A673 (cell line): ENCODE measurements around the gene APLP2. TPM values are rescaled to one million over a fixed set of nuclear protein-coding genes. Genes with fewer than 3 reads are reported as not detected.

Source experiments
- BruUV-seq: library from RNA; stranded (reverse); fragments of 400-500 nt; replicated peaks from 2 replicates; lab custom pipeline; 2021; lab: Mats Ljungman, UMichigan
- CTCF ChIA-PET: fragments of 300-600 bp; sonication (Branson Sonifier 250); formaldehyde crosslinking; loops from one replicate; lab custom pipeline; 2022; ENCODE audit warnings: antibody characterized with exemption; lab: Charles Lee
- POLR2A ChIA-PET: fragments of 300-600 bp; sonication (Branson Sonifier 250); formaldehyde crosslinking; loops from one replicate; lab custom pipeline; 2022; ENCODE audit warnings: antibody characterized with exemption; ENCODE audit not compliant: low non-redundant PET; lab: Charles Lee
- DNase-seq: peaks from one replicate; pipeline ENCODE4 v3.0.0-alpha.2; 2015; ENCODE audit warnings: low spot score
- H3K27ac ChIP-seq: fragments of 200-600 bp; sonication (generic); 2 replicates; pipeline ENCODE4 v1.5.1; 2016; ENCODE audit warnings: mixed run types, low read depth, mild to moderate bottlenecking, mixed read lengths, antibody characterized with exemption, low read length; ENCODE audit not compliant: poor library complexity, severe bottlenecking
- H3K27me3 ChIP-seq: fragments of 200-600 bp; sonication (generic); replicated peaks from 2 replicates; pipeline ENCODE4 v1.6.1; 2017; ENCODE audit warnings: mixed run types, low read depth, mild to moderate bottlenecking, mixed read lengths, antibody characterized with exemption, low read length; ENCODE audit not compliant: insufficient read depth, poor library complexity
- H3K36me3 ChIP-seq: fragments of 200-600 bp; sonication (generic); 2 replicates; pipeline ENCODE4 v1.6.1; 2016; ENCODE audit warnings: mixed run types, mild to moderate bottlenecking, mixed read lengths, antibody characterized with exemption, low read length; ENCODE audit not compliant: insufficient read depth, poor library complexity, severe bottlenecking
- H3K4me1 ChIP-seq: fragments of 200-600 bp; sonication (generic); 2 replicates; pipeline ENCODE4 v1.6.1; 2017; ENCODE audit warnings: mixed run types, mild to moderate bottlenecking, mixed read lengths, antibody characterized with exemption, low read length; ENCODE audit not compliant: insufficient read depth, poor library complexity, severe bottlenecking
- H3K4me3 ChIP-seq: fragments of 200-600 bp; sonication (generic); 2 replicates; pipeline ENCODE4 v1.5.1; 2016; ENCODE audit warnings: low read depth, mixed run types, mild to moderate bottlenecking, mixed read lengths, low read length; ENCODE audit not compliant: poor library complexity, severe bottlenecking
- H3K9me3 ChIP-seq: fragments of 200-600 bp; sonication (generic); 2 replicates; pipeline ENCODE4 v1.6.1; 2016; ENCODE audit warnings: mixed run types, low read depth, mild to moderate bottlenecking, mixed read lengths, antibody characterized with exemption, low read length; ENCODE audit not compliant: poor library complexity, severe bottlenecking
- EZH2 ChIP-seq: fragments of 200-600 bp; sonication (generic); IDR thresholded peaks from 2 replicates; pipeline ENCODE4 v1.6.1; 2017; ENCODE audit warnings: borderline replicate concordance, low read depth, mild to moderate bottlenecking, mixed read lengths, antibody characterized with exemption, low read length; ENCODE audit not compliant: poor library complexity, severe bottlenecking
- intact Hi-C: fragments of 100-400 bp; cut with micrococcal nuclease; formaldehyde crosslinking; loops from one replicate; pipeline ENCODE4 v1.10.0; 2022; ENCODE audit not compliant: unreplicated experiment
- total RNA-seq: library from RNA; stranded (reverse); gene quantifications from 2 replicates; pipeline ENCODE4 v1.2.3, GENCODE V29; 2021
- TF ChIP-seq, protein P1 (sequence below): fragments of 300-800, 200-600 bp; sonication (generic); conservative IDR thresholded peaks from 2 replicates; pipeline ENCODE4 v1.5.1; 2017; ENCODE audit warnings: low read depth, mild to moderate bottlenecking, antibody characterized with exemption, low read length, moderate library complexity, mixed read lengths

Gene APLP2
- total RNA-seq, 1 experiment from 2014 or later: 175 TPM

DNA sequence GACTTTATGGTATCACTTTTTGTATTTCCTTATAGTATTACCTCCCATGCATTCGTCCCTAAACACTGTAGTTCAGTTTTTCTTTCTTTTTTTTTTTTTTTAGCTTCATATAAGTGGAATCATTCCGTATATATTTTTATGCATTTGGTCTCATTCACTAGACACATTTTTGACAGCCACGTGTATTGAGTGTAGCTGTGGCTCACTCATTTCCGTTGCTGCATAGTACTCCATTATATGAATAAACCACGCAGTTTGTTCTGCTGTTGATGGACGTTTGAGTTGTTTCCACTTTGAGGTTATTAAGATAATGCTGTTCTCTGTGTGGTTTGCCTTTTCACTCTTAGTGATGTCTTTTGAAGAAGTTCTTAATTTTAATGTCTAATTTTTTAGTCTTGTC, 8.4 kb downstream of the APLP2 start:
- no peak for DNase-seq
- no TSS peak for BruUV-seq
- POLR2A ChIA-PET: no interaction called here

DNA sequence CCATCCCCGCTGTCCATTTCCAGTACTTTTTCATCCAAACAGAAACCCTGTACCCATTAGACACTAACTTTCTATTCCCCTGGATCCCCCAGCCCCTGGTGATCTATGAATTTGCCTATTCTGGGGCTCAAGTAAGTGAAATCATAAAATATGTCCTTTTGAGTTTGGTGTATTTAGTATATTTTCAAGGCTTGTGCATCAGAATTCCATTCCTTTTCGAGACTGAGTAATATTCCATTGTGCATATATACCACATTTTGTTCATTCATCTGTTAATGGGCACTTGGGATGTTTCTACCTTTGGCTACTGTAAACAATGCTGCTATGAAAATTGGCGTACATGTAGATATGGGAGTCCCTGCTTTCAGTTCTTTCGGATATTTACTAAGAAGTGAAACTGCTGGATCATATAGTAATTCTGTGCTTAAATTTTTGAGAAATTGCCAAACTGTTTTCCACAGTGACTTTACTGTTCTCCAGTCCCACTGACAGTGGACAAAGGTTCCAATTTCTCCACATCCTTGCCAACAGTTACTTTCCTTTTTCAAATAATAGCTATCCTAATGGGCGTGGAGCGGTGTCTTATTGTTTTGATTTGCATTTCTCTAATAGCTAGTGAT, 16.1 kb downstream of the APLP2 start:
- TF ChIP-seq EZH2: no peak
- TF ChIP-seq, protein P1, sequence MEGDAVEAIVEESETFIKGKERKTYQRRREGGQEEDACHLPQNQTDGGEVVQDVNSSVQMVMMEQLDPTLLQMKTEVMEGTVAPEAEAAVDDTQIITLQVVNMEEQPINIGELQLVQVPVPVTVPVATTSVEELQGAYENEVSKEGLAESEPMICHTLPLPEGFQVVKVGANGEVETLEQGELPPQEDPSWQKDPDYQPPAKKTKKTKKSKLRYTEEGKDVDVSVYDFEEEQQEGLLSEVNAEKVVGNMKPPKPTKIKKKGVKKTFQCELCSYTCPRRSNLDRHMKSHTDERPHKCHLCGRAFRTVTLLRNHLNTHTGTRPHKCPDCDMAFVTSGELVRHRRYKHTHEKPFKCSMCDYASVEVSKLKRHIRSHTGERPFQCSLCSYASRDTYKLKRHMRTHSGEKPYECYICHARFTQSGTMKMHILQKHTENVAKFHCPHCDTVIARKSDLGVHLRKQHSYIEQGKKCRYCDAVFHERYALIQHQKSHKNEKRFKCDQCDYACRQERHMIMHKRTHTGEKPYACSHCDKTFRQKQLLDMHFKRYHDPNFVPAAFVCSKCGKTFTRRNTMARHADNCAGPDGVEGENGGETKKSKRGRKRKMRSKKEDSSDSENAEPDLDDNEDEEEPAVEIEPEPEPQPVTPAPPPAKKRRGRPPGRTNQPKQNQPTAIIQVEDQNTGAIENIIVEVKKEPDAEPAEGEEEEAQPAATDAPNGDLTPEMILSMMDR: no peak
- POLR2A ChIA-PET: no interaction called here
- intact Hi-C loops: no loop called here
- no TSS peak for BruUV-seq
- Histone ChIP-seq H3K9me3 (no peaks in the 10 kb centered on the region), H3K4me1 (peaks cover 36% of the 10 kb centered on the region), H3K27me3 (no peaks in the 10 kb centered on the region), H3K27ac (no peak overlapping the region), H3K36me3 (no peaks in the 10 kb centered on the region), H3K4me3 (no peak overlapping the region)
- CTCF ChIA-PET: no interaction called here
- DNase-seq: no peak

More for the DNA sequence above, 8.4 kb downstream of the APLP2 start:
- no peaks in the 10 kb centered on the region for H3K27me3 ChIP-seq
- H3K27ac ChIP-seq: no peak overlapping the region
- H3K4me3 ChIP-seq: no peak overlapping the region
- TF ChIP-seq, protein P1: no peak
- TF ChIP-seq EZH2: no peak
- no peaks in the 10 kb centered on the region for H3K36me3 ChIP-seq
- CTCF ChIA-PET: interaction anchor here (0.6 to 0.8 kb wide), 2 partner anchors 18 to 832 kb away, joined by 3 to 4 read pairs; no protein-coding TSS in a partner anchor
- no peaks in the 10 kb centered on the region for H3K4me1 ChIP-seq
- no peaks in the 10 kb centered on the region for H3K9me3 ChIP-seq
- intact Hi-C loops: no loop called here

DNA sequence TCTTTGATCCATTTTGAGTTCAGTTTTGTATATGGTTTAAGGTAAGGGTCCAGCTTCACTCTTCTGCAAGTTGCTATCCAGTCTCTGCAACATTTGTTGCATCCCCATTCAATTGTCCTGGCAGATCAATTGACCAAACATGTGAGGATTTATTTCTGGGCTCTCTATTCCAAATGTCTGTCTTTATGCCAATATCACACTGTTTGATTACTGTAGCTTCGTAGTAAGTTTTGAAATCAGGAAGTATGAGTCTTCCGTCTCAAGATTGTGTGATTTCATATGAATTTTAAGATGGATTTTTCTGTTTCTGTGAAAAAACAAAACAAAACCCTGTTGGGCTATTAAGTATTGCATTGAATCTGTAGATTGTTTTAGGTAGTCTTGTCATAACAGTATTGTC, 17.0 kb downstream of the APLP2 start:
- Histone ChIP-seq H3K4me3 (no peak overlapping the region), H3K27ac (no peak overlapping the region), H3K36me3 (no peaks in the 10 kb centered on the region), H3K27me3 (no peaks in the 10 kb centered on the region), H3K9me3 (no peaks in the 10 kb centered on the region), H3K4me1 (peaks cover 36% of the 10 kb centered on the region)
- TF ChIP-seq EZH2: no peak
- TF ChIP-seq, protein P1: no peak
- DNase-seq: no peak
- BruUV-seq: no TSS peak
- intact Hi-C loops: no loop called here
- CTCF ChIA-PET: no interaction called here
- POLR2A ChIA-PET: no interaction called here
